Iris pigment epithelial cell (primary cell): ENCODE measurements around the gene TMPRSS4.
"Not testable (repeated sequence)": the region's sequence is repeated elsewhere in the genome, so short reads cannot be mapped to it uniquely, and the experiment has no call there.

Source experiments
- DNase-seq: peaks from one replicate; pipeline ENCODE4 v3.0.0-alpha.2; 2011; ENCODE audit warnings: low read depth

The TMPRSS4 gene

DNA sequence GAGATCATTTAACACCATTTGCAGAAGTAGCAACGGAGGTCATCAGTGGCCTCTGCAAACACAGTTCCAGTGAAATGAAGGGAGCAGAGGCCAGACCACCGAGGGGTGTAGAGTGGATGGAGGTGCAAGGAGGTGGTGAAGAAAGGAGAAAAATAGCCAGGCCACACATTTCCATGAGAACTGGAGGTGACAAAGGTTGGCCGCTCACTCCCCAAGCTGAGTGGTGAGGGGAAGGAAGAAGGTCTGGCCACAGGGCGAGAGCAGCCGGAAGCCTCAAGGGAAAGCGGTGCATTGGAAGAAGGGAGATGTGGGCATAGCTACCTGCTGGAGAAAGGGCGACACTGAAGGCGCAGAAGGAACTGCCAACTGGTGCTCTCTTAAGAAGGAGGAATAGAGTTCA, 20.1 kb upstream of the TMPRSS4 start:
- DNase-seq = no peak

DNA sequence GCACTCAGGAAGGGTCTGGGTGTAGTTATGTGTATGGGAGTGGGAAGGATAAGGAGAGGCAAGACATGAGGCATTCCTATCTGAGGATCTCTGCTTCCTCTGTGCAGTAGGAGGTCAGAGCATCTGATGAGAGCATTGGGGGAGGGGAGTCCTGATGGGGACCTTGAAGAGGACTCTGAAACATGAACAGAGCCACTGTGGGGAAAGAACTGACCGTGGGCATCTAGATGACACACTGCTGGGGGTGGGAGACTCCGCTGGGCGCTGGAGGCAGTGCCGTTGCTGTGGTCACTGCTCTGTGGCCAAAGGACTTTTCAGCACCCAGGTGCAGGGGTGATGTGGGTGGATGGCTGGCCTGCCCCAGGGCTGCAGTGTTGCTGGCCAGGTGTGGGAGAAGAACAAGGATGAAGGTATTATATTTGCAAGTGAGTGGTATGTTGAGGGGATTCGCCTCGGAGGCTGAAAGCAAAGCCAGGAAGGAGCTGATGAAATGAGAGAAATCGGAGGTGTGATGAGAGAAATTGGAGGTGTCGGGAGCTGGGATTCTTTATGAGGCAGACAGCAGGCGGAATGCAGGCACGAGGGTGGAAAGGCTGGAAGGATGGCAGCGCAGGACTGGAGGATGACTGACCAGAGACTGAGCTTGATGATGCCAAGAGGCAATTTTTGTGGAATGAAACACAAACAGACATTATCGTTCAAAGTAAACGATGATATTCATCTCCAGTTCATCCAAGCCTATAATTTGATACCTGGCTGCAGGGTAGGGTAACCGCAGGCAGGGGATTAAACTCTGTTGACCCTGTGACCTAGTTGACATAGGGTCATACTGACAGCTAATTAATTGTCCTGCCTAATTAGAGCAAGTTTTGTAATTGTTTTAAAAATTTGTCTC, 19.4 kb upstream of the TMPRSS4 start:
- DNase-seq = no peak

DNA sequence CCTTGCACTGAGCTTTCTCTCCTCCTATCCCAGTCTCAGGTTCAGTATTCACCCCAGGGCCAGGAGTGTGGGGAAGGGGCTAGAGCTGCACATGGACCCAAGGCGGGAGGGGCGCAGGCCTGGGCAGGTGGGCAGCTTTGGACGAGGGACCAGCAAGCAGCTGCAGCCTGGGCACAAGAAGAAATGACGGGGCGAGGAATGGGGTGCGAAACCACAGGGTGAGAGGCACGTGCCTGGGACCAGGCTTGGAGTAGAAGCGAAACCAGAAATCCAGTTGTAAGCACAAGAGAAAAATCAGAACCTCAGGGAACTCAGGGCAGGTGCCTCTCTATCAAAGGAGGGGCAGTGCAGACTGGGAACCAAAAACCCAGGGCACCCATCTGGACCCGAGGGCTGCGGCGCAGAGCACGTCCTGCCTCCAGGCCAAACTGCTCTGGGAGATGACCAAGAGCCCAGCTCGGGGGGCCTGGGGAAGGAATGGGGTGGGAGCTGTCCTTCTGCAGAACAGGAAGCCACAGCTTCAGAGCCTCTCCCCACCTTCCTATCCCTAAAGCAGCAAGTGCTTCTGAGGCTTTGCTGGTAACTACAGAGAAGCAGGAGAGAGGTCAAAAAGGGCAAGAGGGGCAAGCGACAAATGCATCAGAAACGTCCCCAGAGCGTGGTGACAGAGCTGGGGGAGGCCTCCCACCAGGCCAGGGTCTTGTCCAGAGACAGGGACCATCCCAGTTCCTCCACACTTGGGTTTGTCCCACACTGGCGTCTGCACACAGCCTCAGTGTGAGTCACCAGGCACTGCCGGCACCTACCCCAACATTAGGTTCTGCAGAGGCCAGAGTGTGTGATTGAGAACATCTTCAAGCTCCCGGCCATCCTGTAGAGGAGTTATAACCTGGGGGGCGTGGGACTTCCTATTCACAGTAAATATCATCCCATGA, 18.3 kb upstream of the TMPRSS4 start:
- DNase-seq = no peak

DNA sequence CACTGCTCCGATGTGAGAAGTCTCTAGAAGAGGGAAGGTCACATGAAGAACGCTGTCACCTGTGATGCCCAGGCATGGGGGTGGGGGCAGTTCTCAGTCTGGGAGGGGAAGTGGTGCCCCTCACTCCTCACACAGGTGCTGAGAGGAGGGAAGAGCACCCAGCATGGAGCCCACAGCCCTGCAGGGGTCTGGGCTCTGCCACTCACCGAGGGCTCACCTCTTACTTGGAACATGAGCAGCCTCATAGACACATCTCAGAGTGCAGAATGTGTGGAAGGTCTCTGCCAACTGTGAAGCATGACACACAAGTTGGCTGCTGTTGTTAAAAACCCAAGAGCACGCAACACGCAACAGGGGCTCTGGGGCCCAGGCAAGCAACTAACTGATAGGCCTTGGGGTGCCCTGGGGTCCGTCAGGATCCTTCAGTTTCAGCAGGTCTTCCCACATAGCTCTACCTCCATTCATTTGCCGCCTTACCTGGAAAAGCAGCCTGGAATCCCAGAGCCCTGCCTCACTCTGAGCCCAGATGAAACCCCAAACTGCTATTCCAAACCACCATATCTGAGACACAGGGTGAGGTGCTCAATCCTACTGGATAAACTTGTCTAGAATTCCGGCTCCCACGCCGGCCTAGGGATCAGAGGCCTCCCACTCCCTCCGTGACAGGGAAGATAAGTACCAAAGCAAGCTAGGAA, 17.5 kb upstream of the TMPRSS4 start:
- DNase-seq = no peak

DNA sequence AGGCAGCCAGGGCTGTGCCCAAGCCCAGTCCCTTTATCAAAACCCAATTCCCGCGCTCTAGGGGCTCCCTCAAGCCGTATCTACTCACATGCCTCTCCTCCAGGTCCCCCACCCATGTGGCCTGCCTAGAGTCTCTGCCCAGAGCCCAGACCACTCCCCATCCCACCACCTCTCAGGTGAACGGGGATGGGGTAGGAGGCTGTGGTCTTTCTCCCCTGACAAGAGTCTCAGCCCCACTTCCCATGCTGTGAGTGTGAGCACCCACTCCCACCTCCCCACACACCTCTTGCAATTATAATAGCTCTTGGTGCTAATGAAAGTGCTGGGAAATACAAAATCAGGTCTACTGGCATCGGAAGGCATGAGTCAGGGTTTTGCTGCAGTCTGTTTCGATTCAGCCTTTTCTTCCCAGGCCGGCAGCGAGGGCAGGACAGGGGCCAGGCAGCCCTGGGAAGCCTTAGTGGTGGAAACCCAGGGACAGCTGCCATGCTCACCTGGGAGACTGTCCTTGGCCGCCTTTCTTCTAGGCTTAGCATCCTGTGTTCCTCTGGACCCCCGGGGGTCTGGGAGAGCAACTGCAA, 16.7 kb upstream of the TMPRSS4 start:
- DNase-seq = no peak

DNA sequence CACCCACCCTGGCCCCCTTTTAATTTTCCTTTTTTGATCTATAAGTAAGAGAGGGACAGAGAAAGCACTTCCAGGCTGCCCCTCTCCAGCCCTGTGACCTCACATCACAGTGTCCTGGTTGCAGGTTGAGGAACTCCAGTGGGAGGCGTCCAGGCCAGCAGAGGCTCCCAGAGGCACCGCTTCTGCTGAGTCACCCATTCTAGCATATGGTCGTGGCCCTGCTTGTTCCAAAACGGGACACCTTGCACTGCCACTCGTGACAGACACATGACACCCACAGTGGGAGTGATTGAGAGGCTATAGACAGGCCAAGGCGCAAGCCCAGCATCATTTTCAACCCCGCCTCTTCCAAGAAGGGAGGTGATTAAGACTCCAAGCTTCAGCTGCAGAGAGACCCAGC, 16.0 kb upstream of the TMPRSS4 start:
- no peak for DNase-seq

DNA sequence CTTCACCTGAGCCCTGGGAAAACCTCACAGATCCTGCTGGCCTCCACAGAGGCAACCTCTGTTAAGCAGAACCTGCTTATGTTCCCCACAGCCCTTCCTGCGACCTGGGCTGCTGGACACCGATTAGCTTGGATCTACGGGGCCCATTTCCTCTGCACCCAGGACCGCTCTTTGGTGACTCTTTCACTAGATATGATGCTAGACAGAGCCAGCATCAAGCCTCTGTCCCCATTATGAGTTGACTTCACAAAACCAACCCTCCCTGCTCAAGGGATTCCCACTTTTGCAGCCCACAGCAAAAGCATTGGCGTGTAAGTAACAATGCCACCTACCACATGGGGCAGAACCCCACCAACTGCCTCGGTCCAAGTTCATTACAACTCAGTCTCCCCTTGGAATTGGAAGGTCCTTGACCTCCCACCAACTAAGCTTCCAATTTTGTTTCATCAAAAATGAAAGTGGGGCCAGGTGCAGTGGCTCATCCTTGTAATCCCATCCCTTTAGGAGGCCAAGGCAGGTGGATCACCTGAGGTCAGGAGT, 15.2 kb upstream of the TMPRSS4 start:
- DNase-seq = no peak

DNA sequence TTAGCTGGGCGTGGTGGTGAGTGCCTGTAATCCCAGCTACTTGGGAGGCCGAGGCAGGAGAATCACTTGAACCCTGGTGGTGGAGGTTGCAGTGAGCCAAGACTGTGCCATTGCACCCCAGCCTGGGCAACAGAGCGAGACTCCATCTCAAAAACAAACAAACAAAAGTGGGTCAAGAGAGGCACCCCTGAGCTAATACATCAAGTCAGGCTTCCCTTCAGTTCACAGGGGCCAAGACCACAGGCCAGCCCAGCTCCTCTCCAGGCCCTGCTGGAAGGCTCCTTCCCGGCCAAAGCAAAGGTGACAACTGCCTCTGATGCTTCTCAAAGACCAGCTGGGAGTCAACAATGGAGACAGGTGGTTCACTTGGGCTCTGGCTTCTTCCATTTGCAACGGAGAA, 14.7 kb upstream of the TMPRSS4 start:
- not testable (repeated sequence) for DNase-seq

DNA sequence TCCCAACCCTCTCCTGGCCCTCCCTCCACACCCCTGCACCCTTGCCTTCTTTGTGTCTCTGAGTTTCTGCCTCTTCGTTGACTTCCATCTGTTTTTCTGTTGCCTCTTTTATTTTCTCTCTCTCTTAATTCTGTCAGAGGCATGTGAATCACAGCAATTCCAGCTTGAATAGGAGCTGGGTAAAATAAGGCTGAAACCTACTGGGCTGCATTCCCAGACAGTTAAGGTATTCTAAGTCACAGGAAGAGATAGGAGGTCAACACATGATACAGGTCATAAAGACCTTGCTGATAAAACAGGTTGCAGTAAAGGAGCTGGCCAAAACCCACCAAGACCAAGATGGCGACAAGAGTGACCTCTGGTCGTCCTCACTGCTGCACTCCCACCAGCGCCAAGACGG, 14.2 kb upstream of the TMPRSS4 start:
- not testable (repeated sequence) for DNase-seq

DNA sequence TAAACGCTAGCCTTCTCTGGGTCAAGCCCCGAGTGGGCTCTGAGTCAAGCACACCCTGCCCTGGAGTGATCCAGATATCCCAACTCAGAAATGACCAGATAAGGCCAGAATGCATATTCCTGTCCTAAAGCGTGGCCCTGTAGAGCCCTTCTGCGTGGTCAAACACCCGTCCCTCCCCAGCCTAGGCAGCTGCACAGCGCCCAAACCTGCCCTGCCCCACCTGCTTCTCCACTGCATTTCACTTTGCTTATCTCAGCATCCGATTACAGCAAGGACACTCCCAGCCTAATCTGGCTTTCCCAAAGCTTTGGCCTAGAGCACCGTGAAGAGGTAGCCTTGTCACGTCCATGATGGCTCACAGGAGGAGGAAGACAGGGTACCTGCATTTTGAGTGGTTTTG, 11.9 kb upstream of the TMPRSS4 start:
- DNase-seq = no peak

DNA sequence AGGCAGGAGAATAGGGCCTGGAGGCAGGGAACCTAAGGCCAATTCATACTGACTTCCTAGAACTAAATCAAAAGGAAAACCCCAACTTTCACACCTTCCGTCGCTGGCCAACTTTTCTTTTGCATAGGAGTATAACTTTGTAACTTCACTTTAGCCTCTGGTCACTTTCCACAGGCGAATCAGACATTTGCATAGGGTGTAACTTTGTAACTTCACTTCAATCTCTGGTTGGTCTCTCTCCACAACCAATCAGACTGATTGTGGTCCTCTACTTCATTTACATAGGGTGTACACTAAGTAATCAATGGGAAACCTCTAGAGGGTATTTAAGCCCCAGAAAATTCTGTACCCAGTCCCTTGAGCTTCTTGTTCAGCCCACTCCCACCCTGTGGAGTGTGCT, 11.5 kb upstream of the TMPRSS4 start:
- DNase-seq = no peak

DNA sequence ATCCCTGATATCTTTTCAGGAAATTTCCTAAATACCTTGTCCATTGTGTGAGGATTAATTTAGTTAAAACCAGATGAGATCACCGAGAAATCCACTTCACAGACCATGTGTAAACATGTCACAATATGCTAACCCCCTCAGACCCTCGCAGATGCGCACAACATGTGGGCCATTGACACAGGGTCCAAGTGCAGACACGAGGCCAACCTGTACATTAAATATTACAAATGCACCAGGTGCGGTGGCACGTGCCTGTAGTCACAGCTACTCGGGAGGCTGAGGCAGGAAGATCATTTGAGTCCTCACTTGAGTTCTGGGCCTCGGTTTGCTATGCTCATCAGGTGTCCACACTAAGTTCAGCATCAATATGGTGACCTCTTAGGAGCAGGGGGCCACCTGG, 9.9 kb upstream of the TMPRSS4 start:
- DNase-seq = no peak

DNA sequence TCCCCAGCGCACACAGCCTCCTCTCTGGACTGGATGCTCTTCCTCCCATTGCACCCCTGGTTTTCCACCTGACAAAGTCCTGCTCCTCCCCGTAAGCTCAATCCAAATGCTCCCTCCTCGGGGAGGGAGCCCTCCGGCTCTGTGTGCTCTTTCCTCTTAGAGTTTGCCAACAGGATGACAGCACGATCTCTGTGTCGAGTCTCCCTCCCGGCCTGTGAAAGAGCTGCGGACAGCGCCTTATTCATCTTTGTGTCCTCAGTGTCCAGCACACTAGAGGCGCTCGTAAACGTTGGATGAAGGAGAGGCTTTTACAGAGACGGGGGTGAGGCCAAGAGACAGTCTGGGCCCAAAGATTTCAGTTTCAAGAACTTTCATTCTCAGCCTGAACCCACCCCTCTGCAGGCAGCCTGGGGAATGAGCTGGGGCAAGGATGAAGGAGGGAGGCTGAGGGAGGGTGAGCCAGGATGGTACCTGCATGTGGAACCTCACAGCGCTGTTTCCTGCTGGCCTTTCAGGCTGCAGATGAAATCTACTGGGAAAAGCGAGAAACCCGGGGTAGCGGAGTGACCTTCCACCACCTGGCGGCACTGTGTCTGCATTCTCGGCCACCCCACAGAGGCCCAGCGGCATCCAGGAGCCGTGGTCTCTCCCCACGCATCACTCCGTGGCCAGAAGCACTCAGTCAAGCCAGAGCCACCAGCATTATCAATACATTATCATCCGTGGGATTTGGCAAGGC, 8.5 kb upstream of the TMPRSS4 start:
- no peak for DNase-seq

DNA sequence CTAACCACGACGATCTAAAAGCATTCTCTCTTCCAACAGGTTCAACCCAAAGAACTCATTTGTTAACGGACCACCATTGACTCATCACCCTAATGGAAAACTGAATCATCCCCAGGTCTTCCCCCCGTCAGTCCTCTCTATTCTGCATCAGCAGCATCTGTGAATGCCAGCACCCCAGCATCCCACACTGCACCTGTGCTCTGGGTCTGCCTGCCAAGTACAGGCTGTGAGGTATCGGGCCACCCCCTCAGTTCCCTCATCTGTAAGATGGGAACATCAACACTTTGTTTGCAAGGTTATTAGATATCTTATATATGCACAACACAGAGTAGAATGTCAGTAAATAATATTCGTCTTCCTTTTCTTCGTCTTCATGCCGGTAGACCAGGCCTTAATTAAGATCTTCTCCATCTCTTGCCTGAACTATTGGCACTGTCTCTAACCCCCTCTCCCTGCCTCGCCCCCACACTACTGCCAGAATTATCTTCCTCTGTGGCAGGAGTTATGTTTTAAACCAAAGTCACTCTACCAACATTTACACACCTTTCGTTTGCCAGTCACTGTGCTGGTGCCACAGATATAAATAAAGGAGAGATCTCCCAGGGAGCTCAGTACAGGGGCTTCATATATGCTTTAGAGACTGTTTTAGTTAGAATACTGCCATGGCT, 7.8 kb upstream of the TMPRSS4 start:
- no peak for DNase-seq

DNA sequence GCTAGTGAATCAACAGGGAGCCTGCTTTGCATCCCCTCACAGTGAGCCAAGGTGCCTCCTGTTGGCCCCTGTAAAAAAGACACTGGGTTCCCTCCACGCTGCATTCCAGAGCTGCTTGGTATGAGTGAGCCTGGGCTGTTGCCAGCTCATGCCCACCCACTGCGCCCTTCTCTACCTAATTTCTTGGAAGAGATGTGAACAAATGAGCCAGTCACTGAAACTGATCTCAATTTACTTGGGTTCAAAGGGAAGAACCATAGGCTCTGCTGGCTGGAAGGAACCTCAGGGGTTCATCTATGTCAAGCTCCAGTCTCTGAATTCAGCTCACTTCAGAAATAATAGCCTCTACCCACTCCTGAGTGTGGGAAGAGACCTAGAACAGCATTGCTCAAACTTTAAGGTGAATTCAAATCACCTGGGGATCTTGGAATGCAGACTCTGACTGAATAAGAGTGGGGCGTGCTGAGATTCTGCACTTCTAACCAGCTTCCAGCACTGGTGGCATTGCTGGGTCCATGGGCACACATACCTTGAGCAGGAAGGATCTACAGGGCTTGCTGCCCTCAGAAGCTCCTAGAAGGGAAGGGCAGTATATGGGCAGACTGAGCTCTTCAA, 5.4 kb upstream of the TMPRSS4 start:
- no peak for DNase-seq

DNA sequence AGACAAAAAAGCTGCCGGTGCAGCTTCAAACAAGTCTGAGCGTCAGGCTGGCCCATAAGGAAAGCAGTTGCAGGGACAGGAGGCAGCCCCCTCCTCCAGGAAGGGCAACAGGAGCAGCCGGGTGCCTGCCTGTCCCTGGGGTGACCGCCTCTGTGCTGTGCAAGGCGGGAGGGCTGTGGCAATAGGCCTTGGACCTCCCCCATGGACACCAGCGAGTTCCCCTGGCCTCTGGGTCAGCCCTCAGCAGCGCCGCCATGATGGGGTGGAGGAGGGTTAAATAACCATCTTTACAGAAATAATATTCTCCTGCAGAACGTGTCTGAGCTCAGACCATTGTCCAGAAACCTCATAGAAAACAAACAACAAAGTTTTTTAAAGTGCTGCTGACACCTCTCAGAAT, 3.3 kb upstream of the TMPRSS4 start:
- no peak for DNase-seq

DNA sequence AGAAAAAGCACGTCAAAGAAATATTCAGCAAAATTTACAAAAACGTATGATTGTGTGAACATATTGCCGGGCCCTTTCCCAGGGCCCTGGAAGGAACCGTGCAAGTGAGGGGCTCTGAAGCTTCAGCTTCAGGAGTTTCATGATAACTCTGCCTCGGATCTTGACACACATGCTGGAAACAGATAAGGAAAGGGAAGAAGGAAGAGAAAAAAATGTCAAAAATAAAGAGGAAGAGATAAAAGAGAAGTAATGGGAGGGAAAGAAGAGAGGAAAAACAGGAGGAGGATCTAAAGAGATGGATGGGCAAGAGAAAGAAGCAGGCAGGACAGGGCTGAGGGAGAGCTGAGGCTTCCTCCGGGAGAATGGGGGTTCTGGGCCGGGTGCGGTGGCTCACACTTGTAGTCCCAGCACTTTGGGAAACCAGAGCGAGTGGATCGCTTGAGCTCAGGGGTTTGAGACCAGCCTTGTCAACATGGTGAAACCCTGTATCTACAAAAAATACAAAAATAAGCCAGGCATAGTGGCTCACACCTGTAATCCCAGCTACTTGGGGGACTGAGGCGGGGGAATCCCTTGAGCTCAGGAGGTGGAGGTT, 2.7 kb upstream of the TMPRSS4 start:
- no peak for DNase-seq

DNA sequence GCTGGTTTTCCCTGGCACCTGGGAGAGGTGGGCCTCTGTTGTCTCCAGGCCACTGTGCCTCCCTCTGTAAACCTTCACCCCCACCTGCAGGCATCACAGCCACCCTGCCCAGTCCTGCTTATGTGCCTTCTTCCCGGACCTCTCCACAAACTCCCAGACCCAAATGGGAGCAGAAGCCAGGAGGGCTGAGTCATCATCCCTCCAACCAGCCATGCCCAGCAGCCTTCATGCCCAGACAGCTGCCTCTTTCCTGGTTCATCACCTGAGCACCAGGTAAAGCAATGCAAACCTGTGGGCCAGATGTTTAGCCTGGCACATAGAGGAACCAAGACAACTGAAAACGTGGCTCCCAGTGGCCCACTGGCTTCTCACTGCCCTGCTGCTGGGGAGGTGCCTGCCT, 2.1 kb upstream of the TMPRSS4 start:
- no peak for DNase-seq

DNA sequence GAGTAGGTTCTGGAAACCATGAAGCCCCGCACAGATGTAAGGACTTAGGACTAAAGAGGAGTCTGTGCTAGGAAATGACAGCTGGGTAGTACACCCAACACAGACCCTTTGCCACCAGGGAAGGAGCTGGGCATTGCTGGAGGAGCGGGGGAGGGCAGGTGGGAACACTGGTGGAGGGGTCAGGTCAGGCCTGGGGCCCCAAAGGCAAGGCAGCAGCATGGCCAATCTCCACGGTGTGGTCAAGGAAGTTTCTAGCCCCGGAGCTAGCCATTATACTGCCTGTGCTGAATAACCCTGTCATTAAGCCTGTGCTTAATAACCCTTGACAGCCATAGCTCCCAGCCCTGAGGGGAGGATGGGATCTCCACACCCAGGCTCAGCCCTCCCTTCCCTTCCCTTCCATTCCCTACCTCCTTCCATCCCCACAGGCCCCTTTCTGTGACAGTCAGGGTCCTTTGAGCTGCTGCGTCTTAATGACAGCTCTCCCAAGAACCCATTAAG, 2.1 kb downstream of the TMPRSS4 start:
- DNase-seq = no peak

DNA sequence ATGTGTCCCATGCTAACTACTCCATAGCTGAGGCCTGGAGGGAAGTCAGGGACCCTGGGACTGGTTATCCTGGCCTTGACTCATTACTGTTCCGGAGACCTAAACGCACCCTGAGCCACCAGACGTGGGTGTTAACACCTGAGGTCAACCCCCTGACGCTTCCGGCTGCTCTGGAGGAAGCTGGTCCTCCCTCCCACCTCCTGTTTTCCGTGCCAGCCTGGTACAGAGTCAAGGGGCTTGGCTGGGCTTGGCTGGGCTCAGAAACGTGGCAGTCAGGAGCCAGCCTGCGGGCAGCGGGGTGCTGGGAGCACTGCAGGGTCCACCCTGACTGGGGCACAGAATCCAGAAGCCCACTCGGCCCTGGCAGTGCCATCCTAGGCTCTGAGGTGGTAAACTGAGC, 2.6 kb downstream of the TMPRSS4 start:
- DNase-seq = no peak
